H1 (cell line): ENCODE data around the gene YIF1A. TPM values are rescaled to one million over a fixed set of nuclear protein-coding genes. Genes with fewer than 3 reads are reported as not detected.

Source experiments
- CHD7 ChIP-seq: fragments of 300-600 bp; sonication (generic); IDR thresholded peaks from 2 replicates; pipeline ENCODE4 v1.7.1; 2012; ENCODE audit warnings: low read length, moderate library complexity, mild to moderate bottlenecking, inconsistent platforms; ENCODE audit not compliant: insufficient replicate concordance
- EZH2 ChIP-seq: fragments of 200-600 bp; sonication (generic); IDR thresholded peaks from 2 replicates; pipeline ENCODE4 v1.7.1; 2012; ENCODE audit warnings: low read depth, mild to moderate bottlenecking, moderate library complexity, low read length, inconsistent platforms; ENCODE audit not compliant: severe bottlenecking
- KDM1A ChIP-seq: fragments of 200-600, 300-600 bp; sonication (generic); IDR thresholded peaks from 2 replicates; pipeline ENCODE4 v1.7.1; 2016; ENCODE audit warnings: mild to moderate bottlenecking, low read length, borderline replicate concordance
- MAFK ChIP-seq: IDR thresholded peaks from 2 replicates; pipeline ENCODE4 v1.6.1; 2012; ENCODE audit warnings: low read depth, mild to moderate bottlenecking, improper control_type of control experiment, low read length
- NANOG ChIP-seq: IDR thresholded peaks from 2 replicates; pipeline ENCODE4 v1.6.1; 2011; ENCODE audit warnings: low read length, low read depth, mild to moderate bottlenecking, inconsistent platforms; ENCODE audit not compliant: insufficient read depth, poor library complexity, severe bottlenecking
- TAF7 ChIP-seq: optimal IDR thresholded peaks from 2 replicates; pipeline ENCODE3; 2011; ENCODE audit warnings: low read depth, mild to moderate bottlenecking, inconsistent platforms, low read length, moderate library complexity, borderline replicate concordance
- polyA plus RNA-seq, 7 experiments: library from polyadenylated mRNA; depleted of rRNA in 3 of 7; stranded (reverse) in 5 of 7; unstranded in 2 of 7; fragments of >200 nt in 5 of 7; fragments of 200-250 nt in 2 of 7; gene quantifications; 1 replicate in 5 of 7; 2 replicates in 1 of 7; 4 replicates in 1 of 7; pipeline versions ENCODE4 v1.2.1 to v1.2.3, GENCODE V29; 2011 to 2013; ENCODE audit warnings: missing spikeins in 2 of 7, mixed read lengths in 2 of 7
- total RNA-seq: library from RNA; stranded (reverse); fragmentation: NEBNext Ultra II Directional; extraction: Animal tissue kit (Norgen Biotek cat#: 25700); gene quantifications from 2 replicates; pipeline ENCODE4 v1.2.1, GENCODE V29; 2021
- TF ChIP-seq, protein P1 (sequence below): IDR thresholded peaks from 2 replicates; pipeline ENCODE4 v1.6.1; 2011; ENCODE audit warnings: low read length, improper control_type of control experiment

YIF1A gene
- total and polyA plus RNA-seq, 2 of the 8 experiments (the other 6 are each of a cell fraction or from before 2014, with no cell fraction given): 70.1 to 178 TPM

GRCh38 chr11:66282468-66283455 is 6.2 kb downstream of the YIF1A start (continued):
- no peak for TF ChIP-seq MAFK
- peak; percentile 31 for TF ChIP-seq NANOG
- no peak for TF ChIP-seq EZH2
- TF ChIP-seq CHD7: no peak
- no peak for TF ChIP-seq TAF7
- TF ChIP-seq, protein P1, sequence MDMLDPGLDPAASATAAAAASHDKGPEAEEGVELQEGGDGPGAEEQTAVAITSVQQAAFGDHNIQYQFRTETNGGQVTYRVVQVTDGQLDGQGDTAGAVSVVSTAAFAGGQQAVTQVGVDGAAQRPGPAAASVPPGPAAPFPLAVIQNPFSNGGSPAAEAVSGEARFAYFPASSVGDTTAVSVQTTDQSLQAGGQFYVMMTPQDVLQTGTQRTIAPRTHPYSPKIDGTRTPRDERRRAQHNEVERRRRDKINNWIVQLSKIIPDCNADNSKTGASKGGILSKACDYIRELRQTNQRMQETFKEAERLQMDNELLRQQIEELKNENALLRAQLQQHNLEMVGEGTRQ: no peak
- 0 out of 2 replicates have a peak, but pooled peaks have one; percentile 20 for TF ChIP-seq KDM1A
